ENCODE results near the gene TMOD3.

Gene TMOD3

GRCh38 chr15:51844747-51845426, 15.4 kb downstream of the TMOD3 start:
- DNase-seq (no peak), ATAC-seq (no peak)
- H3K27me3 Mint-ChIP-seq: no peaks in the 10 kb centered on the region
- H3K4me1 Mint-ChIP-seq: peaks cover 76% of the 10 kb centered on the region
- H3K27ac Mint-ChIP-seq: no peak overlapping the region
- no peaks in the 10 kb centered on the region for H3K9me3 Mint-ChIP-seq
- no peak overlapping the region for H3K4me3 Mint-ChIP-seq

GRCh38 chr15:51846066-51846462, 16.6 kb downstream of the TMOD3 start:
- no peaks in the 10 kb centered on the region for H3K9me3 Mint-ChIP-seq
- no peaks in the 10 kb centered on the region for H3K27me3 Mint-ChIP-seq
- DNase-seq: no peak
- H3K27ac Mint-ChIP-seq: no peak overlapping the region
- ATAC-seq: no peak
- peak overlapping the region in 1 of 2 donors; percentile 57 for H3K4me3 Mint-ChIP-seq
- H3K4me1 Mint-ChIP-seq: peaks cover 78% of the 10 kb centered on the region

- Mint-ChIP-seq H3K27me3 (no peaks in the 10 kb centered on the region), H3K4me3 (peak overlapping the region; percentile 19 to 57), H3K9me3 (no peaks in the 10 kb centered on the region), H3K27ac (peak overlapping the region in 1 of 2 donors; percentile 61), H3K4me1 (peaks cover 74% of the 10 kb centered on the region)
- DNase-seq (no peak), ATAC-seq (peak; percentile 39)
Measured at GRCh38 chr15:51846463-51847230, 17.2 kb downstream of the TMOD3 start.

GRCh38 chr15:51848811-51849210, 19.4 kb downstream of the TMOD3 start:
- Mint-ChIP-seq H3K4me1 (peaks cover 72% of the 10 kb centered on the region), H3K27me3 (no peaks in the 10 kb centered on the region), H3K27ac (no peak overlapping the region), H3K9me3 (no peaks in the 10 kb centered on the region), H3K4me3 (no peak overlapping the region)
- no peak for ATAC-seq
- no peak for DNase-seq

GRCh38 chr15:51849860-51850259, 20.4 kb downstream of the TMOD3 start:
- Mint-ChIP-seq H3K9me3 (no peaks in the 10 kb centered on the region), H3K4me1 (peaks cover 71% of the 10 kb centered on the region), H3K27ac (no peak overlapping the region), H3K27me3 (no peaks in the 10 kb centered on the region), H3K4me3 (no peak overlapping the region)
- ATAC-seq (no peak), DNase-seq (no peak)

- ATAC-seq: no peak
- no peak for DNase-seq
- H3K27ac Mint-ChIP-seq: no peak overlapping the region
- peaks cover 52% of the 10 kb centered on the region for H3K4me1 Mint-ChIP-seq
- no peaks in the 10 kb centered on the region for H3K27me3 Mint-ChIP-seq
- H3K9me3 Mint-ChIP-seq: peaks cover 0 to under 1% of the 10 kb centered on the region in 2 donors
- H3K4me3 Mint-ChIP-seq: no peak overlapping the region
Measured at GRCh38 chr15:51853998-51854397, 24.5 kb downstream of the TMOD3 start.

- no peaks in the 10 kb centered on the region for H3K27me3 Mint-ChIP-seq
- no peak overlapping the region for H3K27ac Mint-ChIP-seq
- H3K9me3 Mint-ChIP-seq: peaks cover 4 to 8% of the 10 kb centered on the region in 2 donors
- no peak for DNase-seq
- H3K4me1 Mint-ChIP-seq: peaks cover 53% of the 10 kb centered on the region
- ATAC-seq: no peak
- H3K4me3 Mint-ChIP-seq: no peak overlapping the region
Measured at GRCh38 chr15:51855612-51856011, 26.2 kb downstream of the TMOD3 start.

- Mint-ChIP-seq H3K27me3 (no peaks in the 10 kb centered on the region), H3K4me1 (peaks cover 56% of the 10 kb centered on the region), H3K4me3 (no peak overlapping the region), H3K27ac (no peak overlapping the region), H3K9me3 (peaks cover 4 to 8% of the 10 kb centered on the region in 2 donors)
- DNase-seq (no peak), ATAC-seq (no peak)
Measured at GRCh38 chr15:51856714-51857380, 27.4 kb downstream of the TMOD3 start.

GRCh38 chr15:51861557-51862359, 32.3 kb downstream of the TMOD3 start:
- Mint-ChIP-seq H3K9me3 (peaks cover 4 to 8% of the 10 kb centered on the region in 2 donors), H3K27ac (peak overlapping the region; percentile 51 to 75), H3K4me1 (peaks cover 66% of the 10 kb centered on the region), H3K27me3 (no peaks in the 10 kb centered on the region), H3K4me3 (peak overlapping the region; percentile 52 to 70)
- ATAC-seq: peak; percentile 98
- DNase-seq: peak; percentile 19 to 66

- Mint-ChIP-seq H3K9me3 (peaks cover 4 to 8% of the 10 kb centered on the region in 2 donors), H3K27me3 (no peaks in the 10 kb centered on the region), H3K27ac (no peak overlapping the region), H3K4me3 (peak overlapping the region; percentile 10 to 28), H3K4me1 (peaks cover 61% of the 10 kb centered on the region)
- DNase-seq (no peak), ATAC-seq (no peak)
Measured at GRCh38 chr15:51863131-51863530, 33.7 kb downstream of the TMOD3 start.

- H3K9me3 Mint-ChIP-seq: peaks cover 0 to 8% of the 10 kb centered on the region in 2 donors
- peak overlapping the region in 1 of 2 donors; percentile 21 for H3K4me3 Mint-ChIP-seq
- H3K27ac Mint-ChIP-seq: peak overlapping the region; percentile 1 to 36
- H3K4me1 Mint-ChIP-seq: peaks cover 55% of the 10 kb centered on the region
- peak; percentile 71 for ATAC-seq
- DNase-seq: peak in 1 of 2 donors; percentile 34
- H3K27me3 Mint-ChIP-seq: no peaks in the 10 kb centered on the region
Measured at GRCh38 chr15:51864408-51865056, 35.1 kb downstream of the TMOD3 start.

- H3K9me3 Mint-ChIP-seq: peaks cover 0 to under 1% of the 10 kb centered on the region in 2 donors
- H3K27ac Mint-ChIP-seq: no peak overlapping the region
- no peak for DNase-seq
- no peak overlapping the region for H3K4me3 Mint-ChIP-seq
- no peaks in the 10 kb centered on the region for H3K27me3 Mint-ChIP-seq
- ATAC-seq: no peak
- H3K4me1 Mint-ChIP-seq: peaks cover 48% of the 10 kb centered on the region
Measured at GRCh38 chr15:51865317-51865716, 35.9 kb downstream of the TMOD3 start.

- ATAC-seq (no peak), DNase-seq (no peak)
- H3K4me3 Mint-ChIP-seq: no peak overlapping the region
- H3K27me3 Mint-ChIP-seq: no peaks in the 10 kb centered on the region
- no peaks in the 10 kb centered on the region for H3K9me3 Mint-ChIP-seq
- peaks cover 39% of the 10 kb centered on the region for H3K4me1 Mint-ChIP-seq
- H3K27ac Mint-ChIP-seq: no peak overlapping the region
Measured at GRCh38 chr15:51866161-51866560, 36.7 kb downstream of the TMOD3 start.

GRCh38 chr15:51866751-51867150, 37.3 kb downstream of the TMOD3 start:
- no peak for ATAC-seq
- Mint-ChIP-seq H3K27ac (no peak overlapping the region), H3K9me3 (no peaks in the 10 kb centered on the region), H3K4me3 (no peak overlapping the region), H3K4me1 (peaks cover 33% of the 10 kb centered on the region), H3K27me3 (no peaks in the 10 kb centered on the region)
- DNase-seq: no peak

GRCh38 chr15:51869060-51869421, 39.6 kb downstream of the TMOD3 start:
- Mint-ChIP-seq H3K27me3 (no peaks in the 10 kb centered on the region), H3K4me3 (no peak overlapping the region), H3K4me1 (peaks cover 10% of the 10 kb centered on the region), H3K9me3 (no peaks in the 10 kb centered on the region), H3K27ac (no peak overlapping the region)
- ATAC-seq (no peak), DNase-seq (no peak)
